A673 (cell line): ENCODE data around the gene CFL1.

Source experiments
- CTCF ChIP-seq: fragments of 300-800, 200-600 bp; sonication (generic); conservative IDR thresholded peaks from 2 replicates; pipeline ENCODE4 v1.5.1; 2017; ENCODE audit warnings: low read depth, mild to moderate bottlenecking, antibody characterized with exemption, low read length, moderate library complexity, mixed read lengths
- EZH2 ChIP-seq: fragments of 200-600 bp; sonication (generic); IDR thresholded peaks from 2 replicates; pipeline ENCODE4 v1.6.1; 2017; ENCODE audit warnings: borderline replicate concordance, low read depth, mild to moderate bottlenecking, mixed read lengths, antibody characterized with exemption, low read length; ENCODE audit not compliant: poor library complexity, severe bottlenecking

- TF ChIP-seq EZH2: no peak
- TF ChIP-seq CTCF: no peak
Observed at GRCh38 chr11:65861165-65861505, 3.2 kb upstream of the CFL1 start.
